Activated CD4-positive, alpha-beta T cell treated with anti-CD3 and anti-CD28 coated beads for 36 hours (primary cell): ENCODE data around the gene CREM. TPM values are rescaled to one million over a fixed set of nuclear protein-coding genes. Genes with fewer than 3 reads are reported as not detected.
"Not testable (repeated sequence)": the region's sequence is repeated elsewhere in the genome, so short reads cannot be mapped to it uniquely, and the experiment has no call there.

Source experiments
- ATAC-seq: fragments of 200-7000 bp; cut with Tn5 transposase; one replicate; pipeline ENCODE4 v1.10.0; 2021; ENCODE audit warnings: mild to moderate bottlenecking, moderate library complexity
- CTCF ChIA-PET: fragments of 350-600 bp; sonication (Branson Sonifier 250); formaldehyde crosslinking; loops from one replicate; lab custom pipeline; 2021; ENCODE audit warnings: antibody characterized with exemption; lab: Charles Lee
- POLR2A ChIA-PET: fragments of 350-600 bp; sonication (Branson Sonifier 250); formaldehyde crosslinking; loops from one replicate; lab custom pipeline; 2021; ENCODE audit warnings: antibody characterized with exemption, inconsistent platforms; lab: Charles Lee
- DNase-seq: peaks from one replicate; pipeline ENCODE4 v3.0.0-alpha.2; 2020
- H3K27ac Mint-ChIP-seq: one replicate; pipeline ENCODE4 v1.8.0; 2021; ENCODE audit warnings: mixed read lengths
- H3K27me3 Mint-ChIP-seq: one replicate; pipeline ENCODE4 v1.8.0; 2021; ENCODE audit warnings: mixed read lengths
- H3K36me3 Mint-ChIP-seq: one replicate; pipeline ENCODE4 v1.8.0; 2021; ENCODE audit warnings: low read depth, mixed read lengths
- H3K4me1 Mint-ChIP-seq: one replicate; pipeline ENCODE4 v1.8.0; 2021; ENCODE audit warnings: mixed read lengths
- H3K4me3 Mint-ChIP-seq: one replicate; pipeline ENCODE4 v1.8.0; 2021; ENCODE audit warnings: mild to moderate bottlenecking, moderate library complexity, mixed read lengths
- H3K9me3 Mint-ChIP-seq: one replicate; pipeline ENCODE4 v1.8.0; 2021; ENCODE audit warnings: low read depth, mixed read lengths
- intact Hi-C, 2 experiments: fragments of 100-400 bp; cut with DNase I in 1 of 2; cut with micrococcal nuclease in 1 of 2; formaldehyde crosslinking; loops; one replicate each; pipeline versions ENCODE4 v1.14.2 to v1.15.1; 2022 to 2024; cut with DNase I, micrococcal nuclease
- total RNA-seq, 2 experiments: library from RNA; stranded (reverse); gene quantifications; one replicate each; pipeline ENCODE4 v1.2.3, GENCODE V29; 2021

CREM gene
- total RNA-seq, 2 experiments from 2014 or later = 106 to 126 TPM

GRCh38 chr10:35208949-35209613 lies 82.4 kb downstream of the CREM start:
- H3K27me3 Mint-ChIP-seq = no peaks in the 10 kb centered on the region
- H3K9me3 Mint-ChIP-seq = no peaks in the 10 kb centered on the region
- H3K36me3 Mint-ChIP-seq = peaks cover 50% of the 10 kb centered on the region
- H3K27ac Mint-ChIP-seq = peak overlapping the region; percentile 75
- ATAC-seq = peak; percentile 6
- intact Hi-C loops = loop anchor here in 1 of 2 experiments (1.0 kb wide), 1 partner anchor 13 kb away; no protein-coding TSS in a partner anchor
- CTCF ChIA-PET = interaction anchor here (0.5 to 6.1 kb wide), 5 partner anchors 9 to 60 kb away, joined by 3 to 34 read pairs (median 4); no protein-coding TSS in a partner anchor
- H3K4me1 Mint-ChIP-seq = peaks cover 24% of the 10 kb centered on the region
- no peak for DNase-seq
- POLR2A ChIA-PET = interaction anchor here (1.1 kb wide), 1 partner anchor 13 kb away, joined by 3 read pairs; no protein-coding TSS in a partner anchor
- H3K4me3 Mint-ChIP-seq = no peak overlapping the region

GRCh38 chr10:35210961-35211360 lies 84.3 kb downstream of the CREM start:
- DNase-seq (no peak), ATAC-seq (no peak)
- no peak overlapping the region for H3K27ac Mint-ChIP-seq
- intact Hi-C loops = loop anchor here in 1 of 2 experiments (10.0 kb wide), 1 partner anchor 556 kb away; no protein-coding TSS in a partner anchor
- ChIA-PET CTCF (interaction anchor here (1.1 kb wide), 1 partner anchor 352 kb away, joined by 3 read pairs; no protein-coding TSS in a partner anchor), POLR2A (no interaction called here)
- H3K9me3 Mint-ChIP-seq = no peaks in the 10 kb centered on the region
- no peak overlapping the region for H3K4me3 Mint-ChIP-seq
- no peaks in the 10 kb centered on the region for H3K27me3 Mint-ChIP-seq
- peaks cover 50% of the 10 kb centered on the region for H3K36me3 Mint-ChIP-seq
- H3K4me1 Mint-ChIP-seq = peaks cover 32% of the 10 kb centered on the region

- H3K36me3 Mint-ChIP-seq = peaks cover 48% of the 10 kb centered on the region
- no peaks in the 10 kb centered on the region for H3K27me3 Mint-ChIP-seq
- no peak for ATAC-seq
- no peaks in the 10 kb centered on the region for H3K9me3 Mint-ChIP-seq
- CTCF ChIA-PET = interaction anchor here (0.7 to 1.1 kb wide), 5 partner anchors 8 to 351 kb away, joined by 3 to 7 read pairs (median 3); no protein-coding TSS in a partner anchor
- DNase-seq = no peak
- no peak overlapping the region for H3K27ac Mint-ChIP-seq
- intact Hi-C loops = loop anchor here in 1 of 2 experiments (10.0 kb wide), 1 partner anchor 557 kb away; no protein-coding TSS in a partner anchor
- POLR2A ChIA-PET = no interaction called here
- H3K4me1 Mint-ChIP-seq = peaks cover 36% of the 10 kb centered on the region
- H3K4me3 Mint-ChIP-seq = no peak overlapping the region
Measured at GRCh38 chr10:35211390-35211789, 84.7 kb downstream of the CREM start.

- no peak for DNase-seq
- no peak overlapping the region for H3K27ac Mint-ChIP-seq
- no peaks in the 10 kb centered on the region for H3K27me3 Mint-ChIP-seq
- ATAC-seq = no peak
- POLR2A ChIA-PET = interaction anchor here (0.6 kb wide), 1 partner anchor 49 kb away, joined by 3 read pairs; no protein-coding TSS in a partner anchor
- no peak overlapping the region for H3K4me3 Mint-ChIP-seq
- no peaks in the 10 kb centered on the region for H3K9me3 Mint-ChIP-seq
- H3K4me1 Mint-ChIP-seq = peaks cover 42% of the 10 kb centered on the region
- CTCF ChIA-PET = interaction anchor here (0.9 to 3.3 kb wide), 3 partner anchors 17 to 219 kb away, joined by 3 to 12 read pairs (median 6); partner anchors contain the start of gene CREM
- H3K36me3 Mint-ChIP-seq = peaks cover 37% of the 10 kb centered on the region
- intact Hi-C loops = loop anchor here in 1 of 2 experiments (10.0 kb wide), 1 partner anchor 558 kb away; no protein-coding TSS in a partner anchor
Measured at GRCh38 chr10:35212856-35213255, 86.2 kb downstream of the CREM start.

- Mint-ChIP-seq H3K9me3 (no peaks in the 10 kb centered on the region), H3K27me3 (no peaks in the 10 kb centered on the region), H3K36me3 (peaks cover 33% of the 10 kb centered on the region), H3K4me3 (no peak overlapping the region), H3K4me1 (peaks cover 42% of the 10 kb centered on the region), H3K27ac (no peak overlapping the region)
- no peak for ATAC-seq
- no peak for DNase-seq
- CTCF ChIA-PET = interaction anchor here (0.9 to 3.3 kb wide), 3 partner anchors 18 to 220 kb away, joined by 3 to 12 read pairs (median 6); partner anchors contain the start of gene CREM
- POLR2A ChIA-PET = interaction anchor here (0.6 kb wide), 1 partner anchor 173 kb away, joined by 4 read pairs; no protein-coding TSS in a partner anchor
- intact Hi-C loops = loop anchor here in 1 of 2 experiments (10.0 kb wide), 1 partner anchor 559 kb away; no protein-coding TSS in a partner anchor
Measured at GRCh38 chr10:35213699-35214098, 87.1 kb downstream of the CREM start.

- ChIA-PET POLR2A (no interaction called here), CTCF (interaction anchor here (1.1 to 3.3 kb wide), 2 partner anchors 9 to 19 kb away, joined by 4 to 12 read pairs; no protein-coding TSS in a partner anchor)
- H3K27ac Mint-ChIP-seq = no peak overlapping the region
- intact Hi-C loops = loop anchor here (5.0 to 10.0 kb wide), 2 partner anchors 128 to 560 kb away; no protein-coding TSS in a partner anchor
- H3K9me3 Mint-ChIP-seq = no peaks in the 10 kb centered on the region
- ATAC-seq (no peak), DNase-seq (no peak)
- H3K4me1 Mint-ChIP-seq = peaks cover 44% of the 10 kb centered on the region
- no peak overlapping the region for H3K4me3 Mint-ChIP-seq
- no peaks in the 10 kb centered on the region for H3K27me3 Mint-ChIP-seq
- peaks cover 26% of the 10 kb centered on the region for H3K36me3 Mint-ChIP-seq
Measured at GRCh38 chr10:35214607-35215020, 88.0 kb downstream of the CREM start.

- ChIA-PET CTCF (interaction anchor here (1.1 to 3.3 kb wide), 2 partner anchors 9 to 19 kb away, joined by 4 to 12 read pairs; no protein-coding TSS in a partner anchor), POLR2A (no interaction called here)
- intact Hi-C loops = loop anchor here (5.0 to 10.0 kb wide), 2 partner anchors 127 to 560 kb away; no protein-coding TSS in a partner anchor
- DNase-seq (no peak), ATAC-seq (no peak)
- Mint-ChIP-seq H3K36me3 (peaks cover 22% of the 10 kb centered on the region), H3K27ac (no peak overlapping the region), H3K4me3 (no peak overlapping the region), H3K27me3 (no peaks in the 10 kb centered on the region), H3K9me3 (no peaks in the 10 kb centered on the region), H3K4me1 (peaks cover 46% of the 10 kb centered on the region)
Measured at GRCh38 chr10:35215107-35215506, 88.5 kb downstream of the CREM start.

- Mint-ChIP-seq H3K27me3 (no peaks in the 10 kb centered on the region), H3K4me1 (peaks cover 52% of the 10 kb centered on the region), H3K27ac (peak overlapping the region; percentile 74), H3K4me3 (no peak overlapping the region), H3K9me3 (no peaks in the 10 kb centered on the region), H3K36me3 (peaks cover 14% of the 10 kb centered on the region)
- ATAC-seq (peak; percentile 58), DNase-seq (peak; percentile 57)
- ChIA-PET CTCF (interaction anchor here (0.8 to 5.5 kb wide), 13 partner anchors 8 to 222 kb away, joined by 3 to 102 read pairs (median 6); partner anchors contain the start of gene CREM), POLR2A (interaction anchor here (1.2 to 1.3 kb wide), 2 partner anchors 89 to 90 kb away, joined by 3 to 4 read pairs; partner anchors contain the start of gene CREM)
- intact Hi-C loops = loop anchor here (5.0 to 10.0 kb wide), 2 partner anchors 126 to 562 kb away; no protein-coding TSS in a partner anchor
Measured at GRCh38 chr10:35216303-35216905, 89.8 kb downstream of the CREM start.

GRCh38 chr10:35216956-35217355 lies 90.3 kb downstream of the CREM start:
- not testable (repeated sequence) for DNase-seq, ATAC-seq, H3K36me3 Mint-ChIP-seq, H3K4me3 Mint-ChIP-seq, H3K27me3 Mint-ChIP-seq, H3K9me3 Mint-ChIP-seq
- peak overlapping the region; percentile 74 for H3K27ac Mint-ChIP-seq
- ChIA-PET POLR2A (interaction anchor here (1.2 kb wide), 1 partner anchor 91 kb away, joined by 3 read pairs; no protein-coding TSS in a partner anchor), CTCF (interaction anchor here (0.7 to 5.5 kb wide), 18 partner anchors 8 to 382 kb away, joined by 3 to 102 read pairs (median 4); partner anchors contain the start of gene CREM)
- intact Hi-C loops = loop anchor here (5.0 to 10.0 kb wide), 2 partner anchors 125 to 562 kb away; no protein-coding TSS in a partner anchor
- peaks cover 52% of the 10 kb centered on the region for H3K4me1 Mint-ChIP-seq

- H3K27me3 Mint-ChIP-seq = no peaks in the 10 kb centered on the region
- H3K36me3 Mint-ChIP-seq = peaks cover 6% of the 10 kb centered on the region
- DNase-seq (no peak), ATAC-seq (no peak)
- intact Hi-C loops = loop anchor here (5.0 to 10.0 kb wide), 2 partner anchors 125 to 563 kb away; no protein-coding TSS in a partner anchor
- H3K27ac Mint-ChIP-seq = no peak overlapping the region
- ChIA-PET CTCF (interaction anchor here (0.7 to 5.5 kb wide), 16 partner anchors 9 to 382 kb away, joined by 3 to 102 read pairs (median 6); partner anchors contain the start of gene CREM), POLR2A (interaction anchor here (0.8 to 1.2 kb wide), 2 partner anchors 22 to 91 kb away, joined by 3 read pairs; no protein-coding TSS in a partner anchor)
- no peak overlapping the region for H3K4me3 Mint-ChIP-seq
- H3K9me3 Mint-ChIP-seq = no peaks in the 10 kb centered on the region
- H3K4me1 Mint-ChIP-seq = peaks cover 52% of the 10 kb centered on the region
Measured at GRCh38 chr10:35217455-35217854, 90.8 kb downstream of the CREM start.
